SU-DHL-6 (cell line): ENCODE measurements around the gene DAPK1.

Experiments used
- H2AFZ ChIP-seq: fragments of 200-600 bp; sonication (generic); 2 replicates; pipeline ENCODE4 v1.6.1; 2014; ENCODE audit warnings: low read depth, mild to moderate bottlenecking, moderate library complexity, mixed read lengths, antibody characterized with exemption, low read length; ENCODE audit not compliant: severe bottlenecking
- H3F3A ChIP-seq: fragments of 200-600 bp; shearing (Covaris generic); 2 replicates; pipeline ENCODE4 v1.6.0; 2016; ENCODE audit warnings: antibody characterized with exemption, mild to moderate bottlenecking; ENCODE audit not compliant: insufficient read depth
- H3K27ac ChIP-seq: fragments of 200-600 bp; sonication (generic); 2 replicates; pipeline ENCODE4 v1.5.1; 2016; ENCODE audit warnings: low read depth, mild to moderate bottlenecking, low read length, moderate library complexity, mixed read lengths
- H3K27me3 ChIP-seq: fragments of 200-600 bp; sonication (generic), shearing (Covaris generic); 2 replicates; pipeline ENCODE4 v1.6.0; 2014; ENCODE audit warnings: mild to moderate bottlenecking, low read length
- H3K36me3 ChIP-seq: fragments of 200-600 bp; sonication (generic); 2 replicates; pipeline ENCODE4 v1.6.1; 2014; ENCODE audit warnings: mild to moderate bottlenecking, low read length, mixed read lengths
- H3K4me2 ChIP-seq: fragments of 300-600, 200-600 bp; shearing (Covaris generic), sonication (generic); 2 replicates; pipeline ENCODE4 v1.6.0; 2014; ENCODE audit warnings: low read length, low read depth, mild to moderate bottlenecking; ENCODE audit not compliant: poor library complexity, severe bottlenecking
- H3K4me3 ChIP-seq: fragments of 200-600 bp; sonication (generic); 2 replicates; pipeline ENCODE4 v1.5.1; 2014; ENCODE audit warnings: antibody characterized with exemption, low read length, mild to moderate bottlenecking, mixed read lengths; ENCODE audit not compliant: insufficient read depth, poor library complexity, severe bottlenecking
- H3K79me2 ChIP-seq: fragments of 200-600 bp; sonication (generic); 2 replicates; pipeline ENCODE4 v1.6.1; 2014; ENCODE audit warnings: mild to moderate bottlenecking, low read length, moderate library complexity; ENCODE audit not compliant: insufficient read depth
- H3K9ac ChIP-seq: fragments of 200-600 bp; sonication (generic); 2 replicates; pipeline ENCODE4 v1.7.0; 2014; ENCODE audit warnings: mild to moderate bottlenecking, low read length
- H3K9me2 ChIP-seq: fragments of 200-600 bp; sonication (generic); replicated peaks from 2 replicates; pipeline ENCODE4 v1.6.1; 2014; ENCODE audit warnings: low read length; ENCODE audit not compliant: insufficient read depth
- H3K9me3 ChIP-seq: fragments of 200-600 bp; sonication (generic); 2 replicates; pipeline ENCODE4 v1.6.1; 2014; ENCODE audit warnings: low read length, mixed read lengths; ENCODE audit not compliant: insufficient read depth
- H4K20me1 ChIP-seq: fragments of 200-600 bp; sonication (generic); 2 replicates; pipeline ENCODE4 v1.6.1; 2014; ENCODE audit warnings: low read depth, mild to moderate bottlenecking, antibody characterized with exemption, low read length, moderate library complexity, mixed read lengths
- EZH2phosphoT487 ChIP-seq: fragments of 200-600 bp; sonication (generic), shearing (Covaris generic); conservative IDR thresholded peaks from 2 replicates; pipeline ENCODE4 v1.6.1; 2018; ENCODE audit warnings: mild to moderate bottlenecking, antibody characterized with exemption, low read length, moderate library complexity, mixed read lengths
- TF ChIP-seq, protein P1 (sequence below): fragments of 200-600 bp; sonication (generic); IDR thresholded peaks from one replicate; pipeline ENCODE4 v1.5.1; 2017; ENCODE audit warnings: antibody characterized with exemption, mild to moderate bottlenecking, low read length, moderate library complexity; ENCODE audit not compliant: insufficient read depth, poor library complexity, severe bottlenecking

The DAPK1 gene

GRCh38 chr9:87572719-87573118 lies 75.1 kb downstream of the DAPK1 start:
- H3K4me3 ChIP-seq, result no peak overlapping the region
- H3K27ac ChIP-seq, result no peak overlapping the region
- no peaks in the 10 kb centered on the region for H3K9me2 ChIP-seq
- H2AFZ ChIP-seq, result no peak overlapping the region
- H3K27me3 ChIP-seq, result no peaks in the 10 kb centered on the region
- H3F3A ChIP-seq, result no peaks in the 10 kb centered on the region
- no peaks in the 10 kb centered on the region for H3K79me2 ChIP-seq
- no peaks in the 10 kb centered on the region for H3K9me3 ChIP-seq
- no peak overlapping the region for H3K4me2 ChIP-seq
- no peaks in the 10 kb centered on the region for H3K36me3 ChIP-seq
- TF ChIP-seq, protein P1, sequence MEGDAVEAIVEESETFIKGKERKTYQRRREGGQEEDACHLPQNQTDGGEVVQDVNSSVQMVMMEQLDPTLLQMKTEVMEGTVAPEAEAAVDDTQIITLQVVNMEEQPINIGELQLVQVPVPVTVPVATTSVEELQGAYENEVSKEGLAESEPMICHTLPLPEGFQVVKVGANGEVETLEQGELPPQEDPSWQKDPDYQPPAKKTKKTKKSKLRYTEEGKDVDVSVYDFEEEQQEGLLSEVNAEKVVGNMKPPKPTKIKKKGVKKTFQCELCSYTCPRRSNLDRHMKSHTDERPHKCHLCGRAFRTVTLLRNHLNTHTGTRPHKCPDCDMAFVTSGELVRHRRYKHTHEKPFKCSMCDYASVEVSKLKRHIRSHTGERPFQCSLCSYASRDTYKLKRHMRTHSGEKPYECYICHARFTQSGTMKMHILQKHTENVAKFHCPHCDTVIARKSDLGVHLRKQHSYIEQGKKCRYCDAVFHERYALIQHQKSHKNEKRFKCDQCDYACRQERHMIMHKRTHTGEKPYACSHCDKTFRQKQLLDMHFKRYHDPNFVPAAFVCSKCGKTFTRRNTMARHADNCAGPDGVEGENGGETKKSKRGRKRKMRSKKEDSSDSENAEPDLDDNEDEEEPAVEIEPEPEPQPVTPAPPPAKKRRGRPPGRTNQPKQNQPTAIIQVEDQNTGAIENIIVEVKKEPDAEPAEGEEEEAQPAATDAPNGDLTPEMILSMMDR, result no peak
- TF ChIP-seq EZH2phosphoT487, result no peak
- H3K9ac ChIP-seq, result no peak overlapping the region
- no peaks in the 10 kb centered on the region for H4K20me1 ChIP-seq

DNA sequence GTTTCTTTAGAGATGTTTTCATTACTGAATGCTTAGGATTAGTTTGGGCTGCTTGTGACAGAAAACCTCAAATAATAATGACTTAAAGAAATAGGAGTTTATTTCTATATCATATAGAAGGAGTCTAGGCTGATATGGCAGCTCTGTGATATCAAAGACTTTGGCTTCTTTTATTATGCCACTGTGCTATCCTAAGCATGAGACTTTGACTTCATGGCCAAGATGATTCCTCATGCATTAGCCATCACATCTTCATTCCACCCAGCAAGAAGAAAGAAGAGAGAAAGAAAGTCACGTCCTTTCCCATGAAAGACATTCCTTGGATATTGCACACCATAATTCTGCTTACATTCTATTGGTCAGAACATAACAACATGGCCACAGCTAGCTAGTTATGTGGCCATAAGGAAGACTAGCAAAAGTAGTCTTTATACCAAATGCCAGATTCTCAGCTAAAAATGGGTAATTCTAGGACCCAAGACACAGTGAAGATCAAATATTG lies 76.2 kb downstream of the DAPK1 start:
- no peaks in the 10 kb centered on the region for H3K27me3 ChIP-seq
- TF ChIP-seq EZH2phosphoT487, result no peak
- TF ChIP-seq, protein P1, result no peak
- H4K20me1 ChIP-seq, result no peaks in the 10 kb centered on the region
- no peaks in the 10 kb centered on the region for H3K9me3 ChIP-seq
- no peak overlapping the region for H3K9ac ChIP-seq
- H3F3A ChIP-seq, result no peaks in the 10 kb centered on the region
- H3K27ac ChIP-seq, result no peak overlapping the region
- no peaks in the 10 kb centered on the region for H3K36me3 ChIP-seq
- H3K79me2 ChIP-seq, result no peaks in the 10 kb centered on the region
- H3K9me2 ChIP-seq, result no peaks in the 10 kb centered on the region
- no peak overlapping the region for H3K4me2 ChIP-seq
- H3K4me3 ChIP-seq, result no peak overlapping the region
- H2AFZ ChIP-seq, result no peak overlapping the region

GRCh38 chr9:87577746-87578145 lies 80.1 kb downstream of the DAPK1 start:
- Histone ChIP-seq H2AFZ (no peak overlapping the region), H3K36me3 (no peaks in the 10 kb centered on the region), H3K79me2 (no peaks in the 10 kb centered on the region), H3K27ac (no peak overlapping the region), H3K9ac (no peak overlapping the region), H3K9me2 (no peaks in the 10 kb centered on the region), H4K20me1 (no peaks in the 10 kb centered on the region), H3K4me2 (no peak overlapping the region), H3K9me3 (no peaks in the 10 kb centered on the region), H3F3A (no peaks in the 10 kb centered on the region), H3K27me3 (no peaks in the 10 kb centered on the region), H3K4me3 (no peak overlapping the region)
- TF ChIP-seq, protein P1, result no peak
- TF ChIP-seq EZH2phosphoT487, result no peak
